Measurements from ENCODE around the gene SLC27A2.

Gene SLC27A2

GRCh38 chr15:50280271-50280670, 98.3 kb downstream of the SLC27A2 start:
- TF ChIP-seq GATA2 (IDR thresholded peaks at IDR 0.05; ENCODE audit: low read depth, low read length): no peak
- TF ChIP-seq GATA3 (IDR thresholded peaks at IDR 0.05; ENCODE audit: low read depth, low read length): no peak

GRCh38 chr15:50281427-50281826, 99.4 kb downstream of the SLC27A2 start:
- no peak for TF ChIP-seq GATA2 (IDR thresholded peaks at IDR 0.05; ENCODE audit: low read depth, low read length)
- no peak for TF ChIP-seq GATA3 (IDR thresholded peaks at IDR 0.05; ENCODE audit: low read depth, low read length)
